ENCODE results near the gene FAM168A.

DNA sequence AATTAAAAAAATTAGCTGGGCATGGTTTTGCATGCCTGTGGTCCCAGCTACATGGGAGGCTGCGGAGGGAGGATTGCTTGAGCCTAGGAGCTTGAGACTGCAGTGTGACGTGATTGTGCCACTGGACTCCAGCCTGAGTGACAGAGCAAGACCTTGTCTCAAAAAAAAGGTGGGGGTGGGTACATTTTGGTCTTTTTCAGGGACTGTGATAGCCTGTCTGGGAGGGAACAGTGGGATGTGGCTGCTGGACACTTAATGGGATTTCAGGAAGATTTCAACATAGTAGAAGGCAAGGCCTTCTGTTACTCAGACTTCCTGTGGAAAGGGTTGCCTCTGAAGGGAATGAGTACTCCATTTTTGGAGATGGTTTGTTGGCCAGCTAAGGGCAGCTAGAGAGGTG lies 181.1 kb downstream of the FAM168A start:
- TF ChIP-seq POLR2A (IDR thresholded peaks at IDR 0.05; ENCODE audit: control extremely low read depth in 1 of 2, low read depth in 2 of 2, low read length in 2 of 2): no peak
- TF ChIP-seq, protein P1, sequence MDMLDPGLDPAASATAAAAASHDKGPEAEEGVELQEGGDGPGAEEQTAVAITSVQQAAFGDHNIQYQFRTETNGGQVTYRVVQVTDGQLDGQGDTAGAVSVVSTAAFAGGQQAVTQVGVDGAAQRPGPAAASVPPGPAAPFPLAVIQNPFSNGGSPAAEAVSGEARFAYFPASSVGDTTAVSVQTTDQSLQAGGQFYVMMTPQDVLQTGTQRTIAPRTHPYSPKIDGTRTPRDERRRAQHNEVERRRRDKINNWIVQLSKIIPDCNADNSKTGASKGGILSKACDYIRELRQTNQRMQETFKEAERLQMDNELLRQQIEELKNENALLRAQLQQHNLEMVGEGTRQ (IDR thresholded peaks at IDR 0.05; ENCODE audit: low read length): no peak
- TF ChIP-seq CHD2 (IDR thresholded peaks at IDR 0.05; ENCODE audit: low read length): no peak

All from H1 (cell line).